ENCODE results near the gene NDEL1.
"Not testable (repeated sequence)": the region's sequence is repeated elsewhere in the genome, so short reads cannot be mapped to it uniquely, and the experiment has no call there.

Gene NDEL1

GRCh38 chr17:8391711-8392110, 44.0 kb upstream of the NDEL1 start:
- Histone ChIP-seq H3K36me3 (ENCODE audit: insufficient read depth, low read length) (no peaks in the 10 kb centered on the region), H3K4me2 (ENCODE audit: insufficient read depth, low read length) (no peak overlapping the region), H3K27me3 (ENCODE audit: insufficient read depth, low read length, poor library complexity) (no peaks in the 10 kb centered on the region), H3K9me3 (ENCODE audit: insufficient read depth, low read length, severe bottlenecking) (no peaks in the 10 kb centered on the region), H2AFZ (ENCODE audit: low read depth, low read length) (no peak overlapping the region), H3K9ac (ENCODE audit: low read depth, low read length) (no peak overlapping the region), H3K4me1 (ENCODE audit: insufficient read depth, low read length) (peaks cover 3% of the 10 kb centered on the region), H3K4me3 (ENCODE audit: low read depth in 1 of 2, low read length in 2 of 2) (no peak overlapping the region), H3K27ac (ENCODE audit: low read length) (no peak overlapping the region), H4K20me1 (ENCODE audit: insufficient read depth, low read length) (no peaks in the 10 kb centered on the region), H3K79me2 (ENCODE audit: insufficient read depth, low read length) (no peaks in the 10 kb centered on the region)
- TF ChIP-seq EZH2 (IDR thresholded peaks at IDR 0.05; ENCODE audit: borderline replicate concordance, low read depth, low read length, severe bottlenecking): no peak
- no peak for ATAC-seq (ENCODE audit: insufficient read depth, low read depth)
- no peak for DNase-seq

GRCh38 chr17:8392274-8392673, 43.4 kb upstream of the NDEL1 start:
- TF ChIP-seq EZH2 (IDR thresholded peaks at IDR 0.05; ENCODE audit: borderline replicate concordance, low read depth, low read length, severe bottlenecking) (no peak), CTCF (IDR thresholded peaks at IDR 0.05; ENCODE audit: borderline replicate concordance, extremely low read depth, low read length, poor library complexity, severe bottlenecking) (no peak)
- H3K27ac ChIP-seq (ENCODE audit: low read length): no peak overlapping the region
- DNase-seq (no peak), ATAC-seq (ENCODE audit: insufficient read depth, low read depth) (no peak)
- H3K27me3 ChIP-seq (ENCODE audit: insufficient read depth, low read length, poor library complexity): no peaks in the 10 kb centered on the region
- no peak overlapping the region for H3K4me2 ChIP-seq (ENCODE audit: insufficient read depth, low read length)
- H3K4me1 ChIP-seq (ENCODE audit: insufficient read depth, low read length): no peaks in the 10 kb centered on the region; the same call in 1 of the 2 replicates
- H3K36me3 ChIP-seq (ENCODE audit: insufficient read depth, low read length): no peaks in the 10 kb centered on the region
- H3K79me2 ChIP-seq (ENCODE audit: insufficient read depth, low read length): no peaks in the 10 kb centered on the region
- H2AFZ ChIP-seq (ENCODE audit: low read depth, low read length): no peak overlapping the region
- no peak overlapping the region for H3K4me3 ChIP-seq (ENCODE audit: low read depth in 1 of 2, low read length in 2 of 2)
- no peaks in the 10 kb centered on the region for H3K9me3 ChIP-seq (ENCODE audit: insufficient read depth, low read length, severe bottlenecking)
- no peak overlapping the region for H3K9ac ChIP-seq (ENCODE audit: low read depth, low read length)
- H4K20me1 ChIP-seq (ENCODE audit: insufficient read depth, low read length): no peaks in the 10 kb centered on the region

- H3K4me3 ChIP-seq (ENCODE audit: low read depth in 1 of 2, low read length in 2 of 2): no peak overlapping the region
- H3K36me3 ChIP-seq (ENCODE audit: insufficient read depth, low read length): no peaks in the 10 kb centered on the region
- no peak for DNase-seq
- H3K9me3 ChIP-seq (ENCODE audit: insufficient read depth, low read length, severe bottlenecking): no peaks in the 10 kb centered on the region
- H3K79me2 ChIP-seq (ENCODE audit: insufficient read depth, low read length): no peaks in the 10 kb centered on the region
- no peak overlapping the region for H2AFZ ChIP-seq (ENCODE audit: low read depth, low read length)
- ATAC-seq (ENCODE audit: insufficient read depth, low read depth): 0 out of 3 replicates have a peak, but pooled peaks have one; percentile 12
- H3K4me2 ChIP-seq (ENCODE audit: insufficient read depth, low read length): no peak overlapping the region
- no peak overlapping the region for H3K27ac ChIP-seq (ENCODE audit: low read length)
- TF ChIP-seq CTCF (IDR thresholded peaks at IDR 0.05; ENCODE audit: borderline replicate concordance, extremely low read depth, low read length, poor library complexity, severe bottlenecking) (no peak), EZH2 (IDR thresholded peaks at IDR 0.05; ENCODE audit: borderline replicate concordance, low read depth, low read length, severe bottlenecking) (no peak)
- no peaks in the 10 kb centered on the region for H3K4me1 ChIP-seq (ENCODE audit: insufficient read depth, low read length)
- H4K20me1 ChIP-seq (ENCODE audit: insufficient read depth, low read length): no peaks in the 10 kb centered on the region
- H3K27me3 ChIP-seq (ENCODE audit: insufficient read depth, low read length, poor library complexity): no peaks in the 10 kb centered on the region
- no peak overlapping the region for H3K9ac ChIP-seq (ENCODE audit: low read depth, low read length)
Measured at GRCh38 chr17:8392674-8393469, 42.8 kb upstream of the NDEL1 start.

GRCh38 chr17:8393470-8394231, 42.0 kb upstream of the NDEL1 start:
- H3K27ac ChIP-seq (ENCODE audit: low read length): no peak overlapping the region
- H3K79me2 ChIP-seq (ENCODE audit: insufficient read depth, low read length): no peaks in the 10 kb centered on the region
- no peaks in the 10 kb centered on the region for H3K36me3 ChIP-seq (ENCODE audit: insufficient read depth, low read length)
- DNase-seq (no peak), ATAC-seq (ENCODE audit: insufficient read depth, low read depth) (no peak)
- TF ChIP-seq CTCF (IDR thresholded peaks at IDR 0.05; ENCODE audit: borderline replicate concordance, extremely low read depth, low read length, poor library complexity, severe bottlenecking) (no peak), EZH2 (IDR thresholded peaks at IDR 0.05; ENCODE audit: borderline replicate concordance, low read depth, low read length, severe bottlenecking) (no peak)
- H3K4me3 ChIP-seq (ENCODE audit: low read depth in 1 of 2, low read length in 2 of 2): no peak overlapping the region
- no peak overlapping the region for H2AFZ ChIP-seq (ENCODE audit: low read depth, low read length)
- H3K27me3 ChIP-seq (ENCODE audit: insufficient read depth, low read length, poor library complexity): no peaks in the 10 kb centered on the region
- no peak overlapping the region for H3K4me2 ChIP-seq (ENCODE audit: insufficient read depth, low read length)
- no peaks in the 10 kb centered on the region for H4K20me1 ChIP-seq (ENCODE audit: insufficient read depth, low read length)
- H3K4me1 ChIP-seq (ENCODE audit: insufficient read depth, low read length): no peaks in the 10 kb centered on the region
- H3K9ac ChIP-seq (ENCODE audit: low read depth, low read length): no peak overlapping the region
- no peaks in the 10 kb centered on the region for H3K9me3 ChIP-seq (ENCODE audit: insufficient read depth, low read length, severe bottlenecking)

- not testable (repeated sequence) for H3K9ac ChIP-seq (ENCODE audit: low read depth, low read length); ATAC-seq (ENCODE audit: insufficient read depth, low read depth); H2AFZ ChIP-seq (ENCODE audit: low read depth, low read length); DNase-seq; H3K4me1 ChIP-seq (ENCODE audit: insufficient read depth, low read length); H3K27ac ChIP-seq (ENCODE audit: low read length); H3K79me2 ChIP-seq (ENCODE audit: insufficient read depth, low read length); H3K4me3 ChIP-seq (ENCODE audit: low read depth in 1 of 2, low read length in 2 of 2); H3K9me3 ChIP-seq (ENCODE audit: insufficient read depth, low read length, severe bottlenecking); H3K27me3 ChIP-seq (ENCODE audit: insufficient read depth, low read length, poor library complexity); H3K36me3 ChIP-seq (ENCODE audit: insufficient read depth, low read length); H3K4me2 ChIP-seq (ENCODE audit: insufficient read depth, low read length); H4K20me1 ChIP-seq (ENCODE audit: insufficient read depth, low read length)
Measured at GRCh38 chr17:8394497-8394896, 41.2 kb upstream of the NDEL1 start.

All from DND-41 (cell line).